GM18526 (cell line): ENCODE results near the gene PGBD1.

Experiments
- POLR2A ChIP-seq: IDR thresholded peaks from 3 replicates; pipeline ENCODE4 v1.6.1; 2011; ENCODE audit not compliant: insufficient read length; ENCODE audit errors: extremely low read depth

Gene PGBD1

DNA sequence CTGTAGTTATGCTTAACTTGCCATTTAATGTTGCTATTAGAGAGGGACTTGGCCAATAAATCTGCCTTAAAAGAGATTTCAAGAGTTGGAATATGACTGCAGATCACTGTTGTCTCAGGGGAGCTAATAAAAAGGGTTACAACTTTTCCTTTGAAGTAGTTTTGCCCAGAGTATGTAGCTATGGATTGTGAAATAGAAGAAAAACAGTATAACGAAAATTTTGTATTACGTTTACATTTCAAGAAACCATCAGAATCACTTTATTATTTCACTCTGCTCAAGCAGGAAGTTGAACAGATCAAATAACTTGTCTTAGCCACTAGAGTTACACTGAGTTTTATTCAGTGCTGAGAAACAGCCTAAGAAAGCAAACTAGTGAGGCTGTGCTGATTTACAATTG, 17.4 kb upstream of the PGBD1 start:
- no peak for TF ChIP-seq POLR2A

DNA sequence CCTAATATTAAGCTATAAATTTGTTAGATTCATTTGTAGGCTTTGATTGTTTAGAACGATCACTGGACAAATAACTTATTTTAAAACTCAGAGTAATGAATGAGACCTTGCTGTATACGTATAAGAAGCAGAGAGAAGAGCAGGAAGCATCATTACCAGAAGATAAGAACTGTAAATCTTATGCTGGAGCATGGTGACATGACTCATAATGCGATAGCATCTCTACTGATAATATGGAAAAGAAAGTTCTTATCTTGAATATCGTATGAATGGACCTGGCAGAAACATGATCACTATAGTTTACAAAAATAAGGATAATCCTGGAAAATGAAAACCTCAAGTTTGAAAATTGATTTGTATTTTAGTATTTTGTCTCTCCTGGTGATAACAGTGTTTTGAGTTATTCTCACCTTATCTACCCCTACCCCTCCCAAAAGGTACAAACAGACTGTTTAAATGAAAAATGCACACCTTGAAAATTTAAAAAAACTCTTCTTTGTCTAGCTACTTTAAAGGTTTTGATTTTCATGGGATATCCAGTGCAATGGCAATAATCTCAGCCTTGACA, 16.5 kb upstream of the PGBD1 start:
- no peak for TF ChIP-seq POLR2A

DNA sequence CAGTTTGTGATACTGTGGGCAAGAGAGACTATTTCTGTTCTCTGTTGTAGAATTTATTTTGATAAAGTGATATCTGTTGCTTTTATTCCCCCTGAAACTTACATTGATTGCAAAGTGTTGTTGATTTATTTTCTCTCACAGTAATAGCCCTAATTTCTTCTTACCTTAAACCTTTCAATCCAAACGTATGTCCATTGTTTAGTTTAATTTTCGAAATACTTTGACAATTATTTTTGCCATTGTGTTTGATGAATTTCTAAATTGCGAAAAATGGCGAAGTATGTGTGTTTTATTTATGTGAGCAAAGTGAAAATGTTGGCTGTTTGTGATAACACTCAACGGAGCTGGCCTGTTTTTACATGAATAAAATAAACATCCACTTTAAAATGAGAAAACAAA, 14.8 kb upstream of the PGBD1 start:
- TF ChIP-seq POLR2A, result no peak

DNA sequence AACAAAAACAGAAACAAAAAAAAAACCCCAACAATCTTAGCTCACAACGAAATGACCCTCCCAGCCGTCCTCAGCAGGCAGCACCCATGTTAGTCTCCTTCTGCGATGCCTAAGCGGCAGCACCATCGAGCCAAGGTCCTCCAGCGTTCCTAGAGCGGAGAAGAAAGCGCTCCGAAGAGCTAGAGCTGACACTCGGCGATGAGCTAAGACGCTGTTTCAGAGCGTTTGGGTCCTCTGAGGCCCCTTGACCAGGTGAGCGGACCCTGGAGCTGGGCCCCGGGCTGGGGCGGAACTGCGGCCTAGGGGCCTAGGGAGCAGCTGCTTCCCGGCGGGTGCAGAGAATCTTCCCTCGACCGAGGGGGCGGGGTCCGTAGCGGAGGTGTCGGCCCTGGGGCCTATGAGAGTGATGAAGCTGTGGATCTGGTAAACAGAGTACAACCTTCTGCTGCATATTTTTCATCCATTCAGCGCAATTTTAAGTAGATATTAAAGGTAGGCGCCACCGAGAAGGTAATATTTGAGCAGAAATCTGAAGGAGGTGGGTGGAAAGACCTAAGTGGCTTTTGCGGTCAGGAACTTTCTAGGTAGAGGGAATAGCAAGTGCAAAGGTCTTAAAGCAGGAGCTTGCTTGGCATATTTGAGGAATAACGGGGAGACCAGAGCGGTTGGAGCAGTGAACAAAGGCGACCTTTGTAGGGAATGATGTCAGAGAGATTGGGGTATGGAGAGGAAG, 14.2 kb upstream of the PGBD1 start, which contains the start of gene ZSCAN26:
TSS of gene ZSCAN26 (plus strand) at position 182 of the 733 bp plus-strand sequence. CDS start 4,777 bp downstream, outside the sequence.
- peak; percentile 71 for TF ChIP-seq POLR2A

DNA sequence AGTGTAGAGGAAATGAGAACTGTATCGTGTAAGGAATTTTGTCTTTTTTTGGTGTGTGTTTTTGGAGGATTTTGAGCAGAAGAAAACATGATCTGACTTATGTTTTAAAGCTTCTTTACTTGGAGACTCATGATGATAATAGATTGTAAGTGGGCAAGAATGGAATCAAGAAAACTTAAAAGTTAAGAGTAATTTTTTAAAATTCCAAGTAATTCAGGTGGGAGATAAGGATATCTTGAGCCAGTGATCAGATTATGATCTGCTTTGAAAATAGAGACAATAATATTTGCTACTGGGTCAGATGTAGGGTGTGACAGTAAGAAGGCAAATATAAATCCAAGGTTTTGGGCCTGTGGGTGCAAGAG, 13.7 kb upstream of the PGBD1 start:
- TF ChIP-seq POLR2A, result no peak

DNA sequence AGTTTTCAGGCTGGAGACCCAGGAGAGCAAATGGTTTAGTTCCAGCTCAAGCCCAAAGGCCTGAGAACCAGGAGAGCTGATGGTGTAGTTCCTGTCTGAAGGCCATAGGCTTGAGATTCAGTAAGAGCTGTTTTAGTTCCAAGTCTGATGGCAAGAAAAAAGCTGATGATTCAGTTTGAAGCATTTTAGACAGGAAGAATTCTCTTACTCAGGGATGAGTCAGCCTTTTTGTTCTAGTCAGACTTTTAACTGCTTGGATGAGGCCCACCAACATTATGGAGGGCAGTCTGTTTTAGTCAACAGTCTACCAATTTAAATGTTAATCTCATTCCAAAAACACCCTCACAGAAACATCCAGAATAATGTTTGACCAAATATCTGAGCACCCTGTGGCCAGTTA, 11.9 kb upstream of the PGBD1 start:
- no peak for TF ChIP-seq POLR2A

DNA sequence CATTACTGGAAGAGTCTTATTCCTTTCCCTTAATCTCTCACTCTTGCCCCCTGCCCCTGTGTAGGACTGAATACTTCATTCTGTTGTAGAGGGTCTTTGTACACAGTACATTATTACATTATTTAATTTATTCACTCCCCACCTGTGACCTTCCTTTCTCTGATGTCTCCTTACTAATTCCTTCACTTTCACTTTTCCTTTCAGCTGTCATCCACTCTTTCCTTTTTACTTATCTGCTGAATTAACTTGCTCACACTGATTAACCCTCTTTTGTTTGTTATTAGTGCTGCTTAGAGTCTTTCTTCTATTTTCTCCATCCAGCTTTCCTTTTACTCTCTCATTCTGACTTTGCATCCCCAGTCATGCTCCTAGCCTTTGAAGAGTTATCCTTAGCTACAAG, 6.5 kb upstream of the PGBD1 start:
- TF ChIP-seq POLR2A, result no peak

DNA sequence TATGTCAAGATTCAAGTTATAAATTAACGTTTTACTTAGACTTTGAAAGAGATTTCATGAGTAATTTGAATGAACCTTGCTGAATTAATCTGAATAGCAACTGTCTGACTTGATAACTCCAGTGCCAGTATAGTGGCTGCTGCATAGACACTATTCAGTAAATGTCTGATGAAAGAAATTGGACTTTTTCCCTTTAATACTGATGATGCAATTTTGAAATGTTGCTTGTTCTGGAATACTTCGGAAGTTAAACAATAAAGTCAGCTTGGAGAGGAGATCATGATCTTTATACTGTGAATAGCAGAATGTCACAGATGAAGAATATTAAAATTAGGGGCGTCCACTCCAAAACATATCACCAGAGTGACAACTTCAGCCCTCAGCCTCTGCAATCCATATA, 3.6 kb upstream of the PGBD1 start:
- no peak for TF ChIP-seq POLR2A

DNA sequence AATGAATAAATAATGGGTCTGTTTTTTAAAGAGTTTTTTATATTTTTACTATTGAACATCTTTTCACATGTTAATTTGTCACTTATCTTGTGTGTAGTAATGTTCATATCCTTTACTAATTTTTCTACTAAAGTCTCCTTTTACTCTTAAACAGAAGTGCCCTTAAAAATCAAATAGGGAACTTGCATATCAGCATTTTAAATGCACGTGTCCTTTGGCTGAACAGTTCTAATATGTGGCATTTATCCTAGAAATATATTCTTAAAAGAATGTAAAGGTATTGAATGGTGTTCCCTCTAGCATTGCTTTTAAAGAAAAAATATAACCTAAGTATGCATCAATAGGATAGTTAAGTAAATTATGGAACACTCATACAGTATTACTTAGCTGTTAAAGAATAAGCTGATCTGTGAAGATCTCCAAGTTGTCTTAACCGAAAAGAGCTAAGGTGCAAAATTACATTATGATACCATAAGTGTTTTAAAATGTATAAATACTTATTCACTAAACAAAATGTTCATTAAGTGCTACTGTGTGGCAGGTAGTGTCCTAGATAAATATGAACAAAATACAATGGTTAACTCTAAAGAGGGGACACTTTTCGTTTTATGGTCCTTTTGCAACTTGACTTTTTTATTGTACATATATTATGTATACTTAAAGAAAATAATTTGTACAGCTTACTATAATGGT, 631 bp upstream of the PGBD1 start:
- TF ChIP-seq POLR2A, result no peak

DNA sequence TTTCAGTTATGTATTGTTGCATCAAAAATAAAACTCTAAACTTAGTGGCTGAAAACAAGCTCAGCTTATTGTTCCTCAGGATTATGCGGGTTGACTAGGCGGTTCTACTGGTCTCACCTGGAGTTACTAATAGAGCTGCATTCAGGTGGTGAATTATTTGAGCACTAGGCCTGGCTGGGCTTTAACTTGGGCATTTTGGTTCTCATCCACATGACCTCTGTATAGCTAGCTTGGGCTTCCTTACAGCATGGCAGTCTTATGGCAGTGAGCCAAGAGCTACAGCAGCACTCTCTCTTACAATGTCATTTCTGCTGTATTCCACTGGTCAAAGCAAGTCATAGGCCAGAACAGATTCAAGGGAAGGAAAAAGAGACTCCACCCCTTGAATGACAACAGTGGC, 1.6 kb downstream of the PGBD1 start:
- TF ChIP-seq POLR2A, result no peak

DNA sequence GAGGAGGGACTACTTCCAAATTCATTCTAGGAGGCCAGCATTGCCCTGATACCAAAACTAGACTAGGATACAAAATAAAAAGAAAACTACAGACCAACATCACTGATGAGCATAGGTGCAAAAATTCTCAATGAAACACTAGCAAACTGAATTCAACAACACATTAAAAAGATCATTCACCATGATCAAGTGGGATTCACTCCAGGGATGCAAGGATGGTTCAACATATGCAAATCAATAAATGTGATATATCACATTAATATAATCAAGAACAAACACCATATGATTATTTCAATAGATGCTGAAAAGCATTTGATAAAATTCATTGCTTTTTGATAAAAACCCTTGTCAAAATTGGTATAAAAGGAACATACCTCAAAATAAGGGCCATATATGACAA, 10.2 kb downstream of the PGBD1 start:
- no peak for TF ChIP-seq POLR2A

DNA sequence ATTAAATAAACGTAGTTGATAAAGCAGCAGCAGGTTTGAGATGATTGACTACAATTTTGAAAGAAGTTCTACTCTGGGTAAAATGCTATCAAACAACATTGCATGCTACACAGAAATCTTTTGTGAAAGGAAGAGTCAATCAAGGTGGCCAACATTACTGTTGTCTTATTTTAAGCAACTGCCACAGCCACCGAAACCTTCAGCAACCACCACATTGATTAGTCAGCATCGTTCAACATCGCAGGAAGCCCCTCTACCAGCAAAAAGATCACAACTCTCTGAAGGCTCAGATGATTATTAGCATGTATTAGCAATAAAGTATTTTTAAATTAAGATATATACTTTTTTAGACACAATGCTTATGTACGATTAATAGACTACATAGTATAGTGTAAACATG, 14.0 kb downstream of the PGBD1 start:
- TF ChIP-seq POLR2A, result no peak

DNA sequence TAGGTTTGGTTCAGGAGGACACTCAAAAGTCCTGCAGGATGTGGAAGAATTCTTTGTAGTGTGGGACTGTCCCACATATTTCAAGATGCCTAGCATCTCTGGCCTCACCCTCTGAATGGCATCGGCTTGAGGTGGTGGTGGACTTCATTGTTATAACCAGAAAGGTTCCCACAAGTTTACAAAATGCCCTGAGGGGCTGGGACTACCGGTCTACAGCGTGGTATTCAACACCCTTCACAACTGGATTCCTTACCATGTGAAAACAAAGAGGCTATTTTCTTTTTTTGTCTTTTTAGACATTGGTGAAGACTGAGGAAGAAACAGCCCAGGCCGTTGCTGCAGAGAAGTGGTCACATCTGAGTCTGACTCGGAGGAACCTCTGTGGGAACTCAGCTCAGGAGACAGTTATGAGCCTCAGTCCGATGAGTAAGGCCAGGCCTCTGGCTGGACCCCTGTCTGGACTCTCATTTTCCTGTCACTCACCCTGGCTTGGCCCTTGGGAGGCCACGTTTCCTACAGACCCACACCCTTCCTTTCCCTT, 15.2 kb downstream of the PGBD1 start:
- TF ChIP-seq POLR2A, result no peak

DNA sequence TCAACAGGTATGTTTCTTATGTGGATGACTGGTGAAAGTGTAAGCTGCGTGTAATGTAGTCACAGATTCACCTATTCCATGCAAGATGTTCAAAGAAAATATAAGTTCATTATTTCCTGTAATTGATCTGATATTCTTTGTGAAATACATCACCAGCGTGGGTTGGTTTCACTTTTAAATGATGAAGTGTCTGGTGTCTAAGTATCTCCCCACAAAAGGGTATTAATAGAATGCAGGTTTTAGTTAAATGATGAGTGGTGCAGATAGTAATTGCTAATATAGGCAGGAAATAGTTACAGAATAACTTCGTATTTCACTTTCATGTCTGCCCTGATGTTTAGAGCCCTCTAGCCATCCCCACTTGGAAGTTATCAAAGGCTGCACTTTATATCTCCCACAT, 22.2 kb downstream of the PGBD1 start:
- TF ChIP-seq POLR2A, result no peak

DNA sequence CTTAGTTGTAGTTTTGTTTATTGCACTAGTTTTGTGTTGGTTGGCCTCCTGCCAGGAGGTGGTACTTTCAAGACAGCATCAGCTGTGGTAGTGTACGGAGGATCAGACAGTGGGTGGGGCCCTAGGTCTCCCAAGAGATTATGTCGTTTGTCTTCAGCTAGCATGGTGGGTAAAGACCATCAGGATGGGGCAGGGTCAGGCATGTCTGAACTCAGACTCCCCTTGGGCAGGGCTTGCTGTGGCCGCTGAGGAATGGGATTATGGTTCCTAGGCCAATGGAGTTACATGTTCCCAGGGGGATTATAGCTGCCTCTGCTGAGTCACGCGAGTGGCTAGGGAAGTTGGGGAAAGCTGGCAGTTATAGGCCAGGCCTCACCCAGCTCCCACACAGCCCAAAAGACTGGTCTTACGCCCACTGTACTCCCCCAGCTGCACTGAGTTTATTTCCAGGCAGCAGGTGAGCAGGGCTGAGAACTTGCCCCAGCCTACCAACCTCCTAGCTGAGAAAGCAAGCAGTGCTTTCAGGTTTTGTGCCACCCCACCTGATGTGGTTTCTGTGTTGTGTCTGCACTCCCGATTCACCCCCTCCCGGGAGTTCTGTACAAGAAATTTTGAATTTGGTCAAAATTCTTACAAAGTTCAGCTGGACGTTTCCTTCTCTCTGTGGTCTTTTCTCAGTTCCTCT, 29.9 kb downstream of the PGBD1 start:
- TF ChIP-seq POLR2A, result no peak

DNA sequence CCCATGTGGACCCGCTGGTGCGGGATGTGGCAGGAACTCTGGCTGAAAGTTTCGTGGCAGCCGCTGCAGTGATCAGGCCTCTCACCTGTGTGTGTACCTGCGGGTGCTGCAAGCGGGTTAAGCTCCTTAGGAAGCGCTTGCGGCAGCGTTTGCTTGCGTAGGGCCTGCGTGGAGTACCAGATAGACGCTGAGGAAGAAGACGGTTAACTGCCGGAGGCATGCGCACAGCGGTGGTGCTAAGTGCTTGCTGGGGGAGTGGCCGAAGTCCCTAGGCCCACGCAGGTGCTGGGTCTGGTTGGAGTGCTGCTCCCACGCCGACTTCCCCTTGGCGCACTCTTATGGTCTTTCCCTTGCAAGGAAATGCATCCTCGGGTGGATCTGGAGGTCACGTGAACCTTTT, 31.6 kb downstream of the PGBD1 start:
- no peak for TF ChIP-seq POLR2A

DNA sequence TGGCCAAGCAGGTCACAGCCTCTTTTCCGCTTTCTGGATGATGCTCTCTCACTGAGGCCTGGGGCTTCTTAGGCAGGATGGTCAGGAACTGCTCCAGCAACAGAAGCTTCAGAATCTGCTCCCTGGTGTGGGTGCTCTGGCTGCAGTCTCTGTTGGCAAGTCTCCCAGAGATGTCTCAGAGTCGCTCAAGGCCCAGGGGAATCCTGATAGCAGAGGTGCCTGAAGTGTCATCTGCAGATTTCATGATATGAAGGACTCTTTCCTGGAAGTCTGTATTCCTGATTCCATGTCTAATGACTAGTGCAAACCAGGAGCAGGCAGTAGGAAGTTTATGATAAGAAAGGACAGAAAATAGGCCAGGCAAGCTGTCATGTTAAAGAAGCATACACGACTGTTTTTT, 34.3 kb downstream of the PGBD1 start:
- no peak for TF ChIP-seq POLR2A
